NCI-H226 (cell line): ENCODE data around the gene MPV17.
"Not testable (repeated sequence)": the region's sequence is repeated elsewhere in the genome, so short reads cannot be mapped to it uniquely, and the experiment has no call there.

Source experiments
- DNase-seq: peaks from one replicate; pipeline ENCODE4 v3.0.0-alpha.2; 2015

MPV17 gene, protein sequence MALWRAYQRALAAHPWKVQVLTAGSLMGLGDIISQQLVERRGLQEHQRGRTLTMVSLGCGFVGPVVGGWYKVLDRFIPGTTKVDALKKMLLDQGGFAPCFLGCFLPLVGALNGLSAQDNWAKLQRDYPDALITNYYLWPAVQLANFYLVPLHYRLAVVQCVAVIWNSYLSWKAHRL

DNA sequence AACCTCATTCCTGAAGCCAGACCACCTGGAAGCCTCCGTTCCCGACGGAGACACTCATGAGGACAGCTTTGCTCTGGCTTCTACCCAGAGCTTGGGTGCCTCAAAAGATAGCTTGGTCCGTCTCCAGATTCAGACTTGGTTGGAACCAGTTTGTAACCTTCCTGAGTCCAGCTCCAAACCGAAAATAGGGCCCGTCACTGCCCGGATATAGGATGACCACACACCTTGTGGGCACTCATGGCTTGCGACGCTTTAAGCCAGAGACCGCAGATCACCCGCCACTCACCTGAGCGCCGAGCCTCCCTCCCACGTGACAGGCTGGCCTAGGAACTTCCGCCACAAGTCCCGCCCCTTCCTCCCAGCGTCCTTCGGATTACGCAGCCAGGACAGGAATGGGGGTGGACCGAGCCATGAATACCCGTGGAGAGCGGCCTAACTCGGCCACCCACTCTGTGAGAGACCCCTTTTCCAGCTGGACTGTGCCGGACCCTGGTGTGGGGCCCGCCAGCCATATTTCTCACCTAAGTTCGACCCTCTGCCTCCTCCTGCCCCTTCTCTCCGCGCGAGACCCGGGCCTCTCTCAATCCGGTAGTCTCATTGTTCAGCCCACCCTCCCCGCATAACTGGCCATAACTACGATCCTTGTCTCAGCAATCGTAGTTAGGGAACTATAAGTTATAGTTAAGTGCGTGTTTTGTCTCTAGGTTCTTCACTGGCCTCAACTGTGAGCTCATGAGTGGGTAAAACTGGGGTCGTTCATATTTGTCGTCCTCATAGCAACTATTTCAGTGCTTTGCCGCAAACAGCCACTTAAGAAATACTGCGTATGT, at the start of gene MPV17:
MPV17 (minus strand) TSS at position 332 of the 830 bp plus-strand sequence. CDS start 580 bp downstream, outside the sequence.
- DNase-seq, result peak; percentile 86

DNA sequence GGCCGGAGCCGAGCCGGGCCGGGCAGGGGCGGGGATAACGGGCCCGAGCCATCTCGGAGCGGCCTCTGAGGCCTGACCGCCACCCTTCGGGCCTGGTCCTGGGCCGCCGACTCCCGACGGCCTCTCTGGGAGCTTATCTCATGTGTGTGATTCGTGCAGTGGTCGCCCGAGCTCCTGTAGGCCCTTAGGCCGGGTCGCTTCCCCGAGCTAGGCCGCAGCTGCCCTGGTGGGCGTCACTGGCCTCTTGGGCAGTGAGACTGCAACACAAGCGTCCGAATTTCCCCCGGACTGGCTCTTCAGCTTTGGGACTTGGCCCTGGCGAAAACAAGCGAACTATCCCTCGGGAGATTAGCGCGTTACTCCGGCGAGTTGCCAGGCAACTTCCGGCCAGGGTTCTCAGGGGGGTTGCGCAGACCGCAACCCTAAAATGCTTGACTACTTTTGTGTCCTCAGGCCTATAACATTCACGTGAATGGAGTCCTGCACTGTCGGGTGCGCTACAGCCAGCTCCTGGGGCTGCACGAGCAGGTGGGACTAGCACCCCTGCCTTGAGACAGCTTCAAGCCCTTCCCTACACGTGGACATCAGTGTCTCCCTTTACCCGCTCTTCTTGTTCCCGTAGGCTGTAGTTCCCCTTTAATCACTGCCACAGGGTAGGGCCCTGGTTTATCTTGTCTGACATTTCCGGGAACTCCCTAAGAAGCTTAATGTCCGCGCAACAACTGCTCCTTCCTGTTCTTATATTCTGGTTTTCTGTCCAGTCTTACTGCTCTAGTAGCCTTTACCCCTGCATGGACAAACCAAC, 48.1 kb upstream of the MPV17 start:
- DNase-seq, result peak; percentile 56

DNA sequence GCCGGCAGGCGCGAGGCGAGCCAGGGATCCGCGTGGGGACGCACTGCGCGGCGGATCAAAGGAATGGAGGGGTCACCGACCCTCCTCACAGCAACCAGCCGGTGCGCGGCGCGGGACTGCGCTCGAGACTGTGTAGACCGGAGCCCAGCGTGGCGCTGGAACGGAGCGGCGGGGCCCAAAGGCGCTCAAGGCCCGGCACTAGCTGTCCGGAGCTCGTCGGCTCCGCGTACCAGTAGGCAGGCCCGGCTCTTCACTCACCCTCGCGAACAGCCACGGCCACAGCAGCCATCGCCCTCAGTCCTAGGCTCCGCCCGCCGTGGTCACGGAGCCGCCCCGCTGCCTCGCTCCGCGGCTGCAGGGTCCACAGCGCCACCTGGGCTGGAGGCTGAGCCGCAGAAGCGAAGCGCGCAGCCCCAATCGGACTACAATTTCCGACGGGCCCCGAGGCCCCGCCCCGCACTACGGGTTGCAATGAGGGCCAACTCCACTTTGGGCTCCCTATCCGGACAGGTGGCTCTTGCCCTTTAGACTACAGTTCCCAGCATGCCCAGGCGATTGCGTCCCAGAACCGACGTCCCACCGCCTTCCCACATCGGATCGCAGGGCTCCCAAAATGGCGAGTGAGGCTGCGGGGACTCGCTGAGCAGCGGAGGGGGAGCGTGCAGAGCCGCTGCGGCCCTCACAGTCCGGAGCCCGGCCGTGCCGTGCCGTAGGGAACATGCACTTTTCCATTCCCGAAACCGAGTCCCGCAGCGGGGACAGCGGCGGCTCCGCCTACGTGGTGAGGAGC, 47.3 kb upstream of the MPV17 start, which contains the start of the genes EIF2B4 and SNX17:
EIF2B4 (minus strand) TSS at position 313 of the 790 bp plus-strand sequence; CDS start at position 289, 24 bp downstream.
SNX17 (plus strand) TSS at position 591 of the 790 bp plus-strand sequence; CDS start at position 719, 128 bp downstream.
- peak; percentile 99 for DNase-seq

DNA sequence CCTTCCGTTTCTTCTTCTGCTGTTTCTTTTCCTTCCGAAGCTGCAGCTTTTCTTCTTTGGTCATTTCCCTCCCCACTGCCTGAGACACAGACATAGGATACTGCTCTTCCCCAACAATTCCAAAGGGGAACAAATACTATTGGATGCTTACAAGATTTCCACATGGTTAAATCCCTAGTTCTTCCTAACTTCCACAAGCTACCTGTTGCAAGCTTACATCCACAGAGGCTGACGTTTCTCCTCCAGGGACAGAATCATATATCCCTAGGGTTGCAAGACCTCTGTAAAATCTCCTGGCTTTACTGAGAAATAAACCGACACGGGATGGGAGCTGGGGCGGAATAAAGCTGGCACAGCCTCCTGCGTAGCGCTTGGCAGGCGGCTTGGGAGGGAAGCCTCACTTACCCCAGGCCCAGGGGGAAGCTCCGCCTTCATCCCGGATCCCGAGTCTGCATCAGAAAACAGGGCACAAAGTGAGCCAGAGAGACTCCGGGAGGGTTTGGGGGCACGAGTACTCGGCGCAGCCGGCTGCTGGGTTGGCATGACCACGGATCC, 46.7 kb upstream of the MPV17 start:
- no peak for DNase-seq

DNA sequence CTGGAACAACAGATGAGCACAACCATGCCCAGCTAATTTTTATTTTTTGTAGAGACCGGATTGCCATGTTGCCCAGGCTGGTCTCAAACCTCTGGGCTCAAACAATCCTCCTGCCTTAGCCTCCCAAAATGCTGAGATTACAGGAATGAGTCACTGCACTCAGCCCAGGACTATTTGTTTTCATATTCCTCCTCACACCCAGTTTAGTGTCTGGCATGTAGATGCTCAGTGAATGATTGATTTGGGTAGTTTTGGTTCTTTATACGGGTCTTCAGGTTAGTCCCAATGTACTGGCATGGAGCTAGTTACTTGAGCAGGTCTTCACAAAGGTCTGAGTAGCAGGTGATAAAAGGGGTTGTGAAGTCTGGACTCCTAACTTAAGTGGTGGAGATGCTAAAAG, 41.0 kb upstream of the MPV17 start:
- no peak for DNase-seq

DNA sequence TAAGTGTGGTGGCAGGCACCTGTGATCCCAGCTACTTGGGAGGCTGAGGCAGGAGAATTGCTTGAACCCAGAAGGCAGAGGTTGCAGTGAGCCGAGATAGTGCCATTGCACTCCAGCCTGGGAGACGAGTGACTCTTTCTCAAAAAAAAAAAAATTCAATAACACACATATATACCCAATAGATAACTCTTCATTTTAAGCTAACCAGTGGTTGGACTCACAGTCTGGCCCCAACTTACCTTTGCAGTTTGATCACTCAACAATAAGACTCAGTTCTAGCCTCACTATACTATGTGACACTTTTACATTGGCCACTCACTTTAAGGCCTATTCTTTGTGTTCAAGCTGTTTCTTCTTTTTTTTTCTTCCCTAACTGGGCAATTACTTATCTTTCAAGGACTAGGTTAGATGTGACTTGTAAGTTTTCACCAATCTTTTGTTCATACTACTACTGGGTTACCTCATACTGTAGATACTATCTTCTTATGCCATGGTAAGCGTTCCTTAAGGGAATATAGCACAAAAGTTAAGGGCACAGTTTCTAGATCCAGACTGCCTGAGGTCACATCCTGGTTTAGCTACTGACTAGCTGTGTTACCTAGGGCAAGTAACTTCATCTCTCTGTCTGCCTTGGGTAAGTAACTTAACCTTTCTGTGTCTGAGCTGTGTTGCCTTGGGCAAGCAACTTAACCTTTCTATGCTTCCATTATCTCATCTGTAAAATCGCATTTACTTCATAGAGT, 40.0 kb upstream of the MPV17 start:
- no peak for DNase-seq

DNA sequence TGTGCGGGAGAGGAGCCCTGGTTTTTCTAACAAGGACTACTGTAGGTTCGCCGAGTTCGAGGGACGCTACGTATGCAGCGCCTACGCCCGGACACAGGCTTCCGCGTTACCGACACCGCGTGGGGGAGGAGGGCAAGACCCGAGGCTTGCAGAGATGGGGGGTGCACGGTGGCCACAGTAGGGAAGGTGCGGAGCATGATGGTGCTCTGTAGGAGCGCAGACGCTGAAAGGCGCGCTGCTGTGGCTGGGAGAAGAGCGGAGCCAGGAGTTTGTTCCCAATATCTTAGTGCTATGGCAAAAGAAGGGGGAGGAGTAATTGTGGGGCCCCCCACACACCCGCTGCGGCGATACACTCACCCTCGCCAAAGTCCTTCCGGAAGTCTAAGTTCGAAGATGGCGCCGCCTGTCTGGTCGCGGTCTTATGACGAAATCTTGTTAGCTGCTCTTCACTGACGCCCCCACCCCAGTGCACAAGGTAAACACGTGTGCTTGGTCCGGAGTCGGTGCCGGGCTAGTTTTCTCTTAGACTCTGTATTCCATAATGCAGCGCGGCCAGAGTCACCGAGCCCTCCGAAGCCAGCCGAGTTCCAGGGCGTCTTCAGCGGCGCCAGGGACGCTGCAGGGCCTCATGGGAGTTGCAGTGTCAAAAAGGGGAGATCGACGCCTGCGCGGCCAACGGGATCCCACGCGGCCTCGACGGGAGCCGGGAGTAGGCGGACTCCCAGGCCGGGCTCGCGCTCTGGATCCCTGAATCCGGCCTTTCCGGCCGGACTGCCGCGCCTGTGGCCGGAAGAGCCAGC, 33.7 kb upstream of the MPV17 start, which contains the start of gene GTF3C2:
GTF3C2 (minus strand) TSS at position 383 of the 800 bp plus-strand sequence. CDS start 13,210 bp downstream, outside the sequence.
- DNase-seq, result peak; percentile 96

DNA sequence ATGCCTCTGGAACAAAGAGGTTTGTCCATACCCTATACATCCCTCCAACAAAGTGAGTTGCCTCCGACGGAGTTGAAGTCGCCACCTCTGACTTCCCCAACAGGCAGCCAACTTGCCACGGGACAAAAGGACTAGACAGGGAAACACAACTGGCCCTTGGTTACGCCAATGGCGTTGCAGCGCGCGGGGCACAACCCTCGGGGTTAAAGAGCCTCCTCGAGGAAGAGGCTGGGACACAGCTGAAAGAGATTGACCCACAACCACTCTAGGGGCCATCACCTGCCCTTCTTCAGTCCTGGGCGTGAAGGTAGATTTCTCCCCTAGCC, 33.1 kb upstream of the MPV17 start:
- peak; percentile 42 for DNase-seq

DNA sequence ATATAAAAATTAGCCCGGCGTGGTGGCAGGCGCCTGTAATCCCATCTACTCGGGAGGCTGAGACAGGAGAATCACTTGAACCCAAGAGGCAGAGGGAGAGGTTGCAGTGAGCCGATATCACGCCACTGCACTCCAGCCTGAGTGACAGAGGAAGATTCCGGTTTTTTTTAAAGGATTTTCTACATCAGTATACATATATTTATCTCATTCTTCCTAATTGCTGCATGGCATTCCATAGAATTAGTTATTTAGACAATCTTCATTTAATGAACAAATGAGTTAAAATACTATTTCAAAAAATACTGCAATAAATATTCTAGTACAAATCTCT, 31.7 kb upstream of the MPV17 start:
- DNase-seq, result no peak

DNA sequence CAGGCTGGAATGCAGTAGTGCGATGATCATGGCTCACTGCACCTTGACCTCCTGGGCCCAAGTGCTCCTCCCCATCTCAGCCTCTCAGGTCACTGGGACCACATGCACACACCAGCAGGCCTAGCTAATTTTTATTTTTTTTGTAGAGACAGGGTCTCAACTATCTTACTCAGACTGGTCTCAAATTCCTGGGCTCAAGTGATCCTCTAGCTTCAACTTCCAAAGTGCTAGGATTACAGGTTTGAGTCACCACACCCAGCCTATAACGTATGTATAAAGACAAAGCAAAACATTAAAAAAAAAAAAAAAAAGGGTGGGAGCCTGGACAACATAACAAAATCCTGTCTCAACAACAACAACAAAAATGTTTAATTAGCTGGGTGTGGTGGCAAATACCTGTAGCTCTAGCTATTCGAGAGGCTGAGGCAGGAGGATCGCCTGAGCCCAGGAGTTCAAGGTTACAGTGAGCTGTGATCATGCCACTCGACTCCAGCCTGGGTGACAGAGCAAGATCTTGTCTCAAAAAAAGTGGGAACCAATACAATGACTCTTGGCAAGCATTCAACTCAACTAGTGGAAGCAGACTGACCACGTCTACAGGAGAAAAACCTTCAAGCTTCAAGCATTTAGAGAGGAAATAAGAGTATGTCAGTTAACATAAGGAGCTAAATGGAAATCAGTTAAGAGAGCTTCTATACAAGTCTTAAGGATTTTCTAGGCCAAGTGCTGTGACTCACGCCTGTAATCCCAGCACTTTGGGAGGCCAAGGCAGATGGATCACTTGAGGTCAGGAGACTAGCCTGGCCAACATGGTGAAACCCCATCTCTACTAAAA, 31.1 kb upstream of the MPV17 start:
- DNase-seq, result no peak

DNA sequence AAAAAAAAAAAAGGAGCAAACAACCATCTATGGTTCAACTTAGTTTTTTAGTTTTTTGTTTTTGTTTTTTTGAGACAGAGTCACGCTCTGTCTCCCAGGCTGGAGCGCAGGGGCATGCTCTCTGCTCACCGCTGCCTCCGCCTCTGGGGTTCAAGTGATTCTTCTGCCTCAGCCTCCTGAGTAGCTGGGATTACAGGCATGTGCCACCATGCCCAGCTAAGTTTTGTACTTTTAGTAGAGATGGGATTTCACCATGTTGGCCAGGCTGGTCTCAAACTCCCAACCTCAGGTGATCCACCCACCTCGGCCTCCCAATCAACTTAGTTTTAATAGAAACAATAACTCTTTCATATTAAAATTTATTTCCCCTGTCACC, 30.5 kb upstream of the MPV17 start:
- not testable (repeated sequence) for DNase-seq

DNA sequence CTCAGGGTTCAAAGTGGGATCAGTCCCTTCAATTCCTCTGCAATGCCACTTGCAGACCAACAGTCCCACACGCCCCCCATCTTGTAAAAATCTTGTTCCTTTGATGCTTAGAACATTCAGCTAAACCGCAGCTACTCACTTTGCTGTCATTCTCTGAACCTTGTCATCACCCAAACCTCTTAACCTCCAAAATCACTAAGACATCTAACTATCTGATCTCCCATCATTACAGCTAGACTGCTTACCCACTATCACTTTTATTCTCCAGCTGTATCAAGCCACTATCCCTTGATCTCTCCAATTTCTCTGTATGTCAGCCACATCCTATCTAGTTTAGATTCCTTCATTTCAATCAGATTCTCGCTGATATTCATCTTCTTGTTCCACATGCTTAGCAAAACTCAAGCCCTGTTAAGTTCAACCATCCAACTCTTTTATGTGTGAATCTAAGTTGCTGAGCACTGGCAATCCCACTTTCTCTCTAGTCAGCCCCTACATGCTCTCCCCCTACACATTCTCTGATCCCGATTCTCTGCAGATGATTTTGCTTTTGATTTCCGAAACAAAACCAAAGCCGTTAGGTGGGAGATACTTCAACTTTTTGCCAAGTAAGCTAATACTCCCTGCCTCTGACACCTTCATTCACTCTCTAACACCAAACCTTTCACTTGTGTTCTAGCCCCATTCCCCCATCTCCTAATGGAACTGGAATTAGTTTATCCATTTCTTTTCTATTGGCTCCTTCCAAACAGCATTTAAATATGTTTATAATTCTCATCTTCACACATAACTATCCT, 29.1 kb upstream of the MPV17 start:
- DNase-seq, result no peak

DNA sequence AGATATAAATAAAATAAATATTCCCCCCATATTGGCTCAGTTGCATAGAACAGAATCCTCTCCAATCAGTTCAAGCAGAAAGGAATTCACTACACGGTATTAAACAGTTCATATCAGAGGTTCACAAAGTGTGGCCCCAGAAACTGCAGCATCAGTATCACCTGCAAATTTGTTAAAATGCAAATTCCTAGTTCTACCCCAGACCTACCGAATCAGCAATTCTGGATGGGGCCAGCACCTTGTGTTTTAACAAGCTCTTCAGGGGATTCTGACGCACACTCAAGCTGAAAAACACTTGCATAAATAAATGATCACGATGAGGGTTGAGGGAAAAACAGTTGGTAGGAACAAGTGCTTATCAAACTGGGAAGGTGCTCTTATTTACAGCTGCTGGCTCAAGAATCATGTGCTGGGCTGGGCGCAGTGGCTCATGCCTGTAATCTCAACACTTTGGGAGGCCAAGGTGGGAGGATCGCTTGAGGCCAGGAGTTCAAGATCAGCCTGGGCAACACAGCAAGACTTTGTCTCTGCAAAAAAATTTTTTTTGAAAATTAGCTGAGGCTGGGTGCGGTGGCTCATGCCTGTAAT, 27.3 kb upstream of the MPV17 start:
- DNase-seq, result no peak

DNA sequence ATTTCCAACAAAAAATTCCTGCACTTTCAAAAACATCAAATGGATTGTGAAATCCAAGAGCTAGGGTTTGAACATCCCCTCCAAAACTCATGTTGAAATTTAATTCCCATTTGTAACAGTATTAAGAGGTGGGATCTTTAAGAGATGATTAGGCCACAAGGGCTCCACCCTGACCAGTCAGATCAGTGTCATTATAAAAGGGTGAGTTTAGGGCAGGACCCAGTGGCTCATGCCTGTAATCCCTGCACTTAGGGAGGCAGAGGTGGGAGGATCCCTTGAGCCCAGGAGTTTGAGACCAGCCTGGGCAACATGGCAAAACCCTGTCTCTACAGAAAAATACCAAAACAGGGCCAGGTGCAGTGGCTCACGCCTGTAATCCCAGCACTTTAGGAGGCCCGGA, 24.7 kb upstream of the MPV17 start:
- no peak for DNase-seq

DNA sequence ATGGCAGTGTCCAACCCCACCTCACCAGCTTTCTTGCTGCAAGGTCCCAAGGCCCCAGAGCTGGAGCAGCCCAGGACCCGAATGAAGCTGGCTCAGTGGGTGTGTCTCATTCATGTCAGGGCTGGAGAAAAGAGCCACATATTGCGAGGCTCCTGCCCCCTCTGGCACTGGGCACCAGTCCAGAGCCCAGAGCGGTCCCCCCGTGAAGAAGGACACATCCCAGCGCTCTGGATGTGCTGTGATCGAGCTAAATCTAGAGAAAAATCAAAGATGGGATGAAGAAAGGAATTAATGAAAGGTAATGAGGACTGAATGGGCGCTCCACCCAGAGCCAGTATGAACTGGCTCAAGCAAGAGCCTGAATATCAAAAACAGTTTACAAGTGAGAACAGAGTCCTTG, 13.3 kb upstream of the MPV17 start:
- DNase-seq, result no peak

DNA sequence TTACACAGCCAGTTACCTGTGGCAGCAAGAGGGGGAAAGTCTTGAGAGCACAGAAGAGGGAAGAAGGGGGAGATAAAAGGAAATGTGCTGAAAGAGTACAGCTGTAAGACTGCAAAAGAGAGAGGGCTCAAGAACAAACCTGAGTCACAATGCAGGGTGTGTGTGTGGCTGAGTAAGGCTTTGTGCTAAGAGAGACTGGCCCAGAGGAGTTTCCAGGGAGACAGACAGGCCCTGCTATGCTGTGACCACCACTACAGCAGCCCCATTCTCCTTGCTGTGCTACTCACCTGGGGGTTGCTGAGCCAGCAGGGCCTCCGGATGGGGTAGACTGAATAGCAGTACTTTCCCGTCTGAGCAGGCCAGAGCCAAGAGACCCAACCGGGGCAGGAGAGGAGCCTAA, 12.4 kb upstream of the MPV17 start:
- no peak for DNase-seq

DNA sequence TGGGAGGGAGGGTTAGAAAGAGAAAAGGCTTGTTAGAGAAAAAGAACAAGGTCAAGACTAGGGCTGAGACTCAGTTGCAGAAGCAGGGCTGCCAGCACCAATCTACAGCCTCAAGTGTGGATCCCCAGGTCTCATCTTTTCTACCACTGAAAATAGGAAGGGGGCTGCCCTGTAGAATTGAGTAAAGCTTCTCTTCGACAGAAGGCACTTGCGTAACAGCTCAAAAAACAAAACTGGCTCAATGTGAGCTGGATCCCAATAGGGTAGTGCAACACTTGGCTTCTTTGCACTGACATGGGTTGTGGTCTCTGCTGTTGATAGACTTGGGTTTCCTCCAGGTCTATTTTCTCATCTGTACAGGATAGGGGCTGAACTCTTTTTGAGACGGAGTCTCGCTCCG, 1.8 kb upstream of the MPV17 start:
- DNase-seq, result no peak

DNA sequence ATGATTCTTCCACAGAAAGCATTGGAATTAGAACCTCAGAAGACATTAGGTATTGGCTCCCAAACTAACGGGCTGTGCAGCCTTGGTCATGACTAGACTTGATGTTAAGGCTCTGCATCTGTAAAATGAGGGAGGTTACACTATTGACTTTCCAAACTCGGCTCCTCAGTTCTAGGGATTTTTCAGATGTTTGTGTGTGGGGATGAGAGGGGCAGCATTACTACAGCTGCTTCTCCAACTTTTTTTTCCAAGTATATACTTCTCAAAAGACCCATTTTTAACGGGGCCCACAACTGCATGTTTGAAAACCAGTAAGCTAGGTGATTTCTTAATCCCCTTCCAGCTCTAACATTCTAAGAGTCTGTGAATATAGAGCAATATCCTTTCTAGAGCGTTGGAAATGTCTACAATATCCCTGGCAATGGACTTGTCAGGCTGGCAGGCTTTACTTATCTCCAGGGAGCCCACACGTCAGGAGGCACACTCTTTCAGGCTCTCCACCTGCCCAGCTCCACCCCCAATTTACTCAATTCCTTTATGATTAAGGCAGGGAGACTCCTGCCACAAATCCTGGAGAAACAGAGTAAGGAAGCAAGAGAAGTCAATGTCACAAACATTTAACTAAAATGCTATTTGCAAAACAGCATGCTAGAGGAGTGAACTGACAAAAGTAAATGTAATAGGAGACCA, 844 bp upstream of the MPV17 start:
- DNase-seq, result no peak
